Measurements from ENCODE around the gene RPL28.

- TF ChIP-seq EZH2 (IDR thresholded peaks at IDR 0.05; ENCODE audit: insufficient read depth, poor library complexity, severe bottlenecking): peak; percentile 12
- no peak for TF ChIP-seq EZH2phosphoT487 (IDR thresholded peaks at IDR 0.05; ENCODE audit: insufficient read depth, low read depth)
These were observed 30.4 kb upstream of the RPL28 start for GRCh38 chr19:55355213-55355821.
